HepG2 (cell line): ENCODE results near the gene IL17RA. TPM values are rescaled to one million over a fixed set of nuclear protein-coding genes. Genes with fewer than 3 reads are reported as not detected.

Experiments used
- ATAC-seq: fragments of 200-7000 bp; cut with Tn5 transposase; 3 replicates; pipeline ENCODE4 v1.9.1; 2020; ENCODE audit warnings: mild to moderate bottlenecking, moderate library complexity
- BruUV-seq: library from RNA; stranded (reverse); fragments of 400-500 nt; replicated peaks from 2 replicates; lab custom pipeline; 2021; lab: Mats Ljungman, UMichigan
- CTCF ChIA-PET: fragments of 300-600 bp; formaldehyde crosslinking; extraction: SDS; loops from one replicate; lab custom pipeline; 2021; ENCODE audit warnings: low total read pairs, inconsistent platforms, low intra/inter-chr PET ratio; lab: Yijun Ruan, JAX
- POLR2A ChIA-PET: fragments of 350-600 bp; sonication (Branson Sonifier 250); formaldehyde crosslinking; loops from one replicate; lab custom pipeline; 2020; ENCODE audit warnings: antibody characterized with exemption, inconsistent platforms; lab: Yijun Ruan, JAX
- DNase-seq: peaks from one replicate; pipeline ENCODE4 v3.0.0-alpha.2; 2015; ENCODE audit warnings: low spot score
- FAIRE-seq: peaks from 3 replicates; lab custom pipeline; 2011; peaks lifted over from hg19 to GRCh38; lab: Jason Lieb, UNC
- H2AFZ ChIP-seq: one replicate; pipeline ENCODE4 v1.6.1; 2011; ENCODE audit warnings: low read length, inconsistent platforms
- H3K27ac ChIP-seq: fragments of 300-600 bp; 3 replicates; pipeline ENCODE4 v1.8.0; 2011; ENCODE audit warnings: mixed run types, mild to moderate bottlenecking, mixed read lengths, low read length, inconsistent platforms; ENCODE audit not compliant: insufficient read depth; ENCODE audit errors: extremely low read length
- H3K27me3 ChIP-seq, 2 experiments: fragments of 200-600 bp in 1 of 2; 2 replicates in 1 of 2; 3 replicates in 1 of 2; pipeline versions ENCODE4 v1.6.0 to v1.8.0; 2011; ENCODE audit warnings: low read length in 2 of 2, mild to moderate bottlenecking in 2 of 2, moderate library complexity in 2 of 2, inconsistent platforms in 1 of 2; ENCODE audit not compliant: insufficient read depth in 2 of 2, control insufficient read depth in 1 of 2
- H3K36me3 ChIP-seq, 2 experiments: fragments of 200-600 bp in 1 of 2; replicated peaks in 1 of 2; 2 replicates in 1 of 2; 3 replicates in 1 of 2; pipeline versions ENCODE4 v1.5.1 to v1.8.0; 2011; ENCODE audit warnings: low read length in 2 of 2, inconsistent platforms in 1 of 2; ENCODE audit not compliant: insufficient read depth in 2 of 2, control insufficient read depth in 1 of 2
- H3K4me1 ChIP-seq: 2 replicates; pipeline ENCODE4 v1.5.1; 2012; ENCODE audit warnings: low read length, inconsistent platforms; ENCODE audit not compliant: insufficient read depth
- H3K4me2 ChIP-seq: 2 replicates; pipeline ENCODE4 v1.6.0; 2011; ENCODE audit warnings: low read depth, low read length, inconsistent platforms
- H3K4me3 ChIP-seq, 3 experiments: fragments of 200-600 bp in 1 of 3; sonication (generic), shearing (Covaris generic) in 1 of 3; replicated peaks in 1 of 3; 2 replicates each; pipeline ENCODE4 v1.5.1; 2011 to 2016; ENCODE audit warnings: low read length in 3 of 3, inconsistent platforms in 2 of 3, low read depth in 2 of 3, mild to moderate bottlenecking in 2 of 3, control low read depth in 1 of 3, mixed read lengths in 1 of 3; ENCODE audit not compliant: insufficient read depth in 1 of 3
- H3K79me2 ChIP-seq: one replicate; pipeline ENCODE4 v1.6.1; 2011; ENCODE audit warnings: low read length, inconsistent platforms; ENCODE audit not compliant: insufficient read depth
- H3K9ac ChIP-seq: 2 replicates; pipeline ENCODE4 v1.6.0; 2011; ENCODE audit warnings: mild to moderate bottlenecking, low read depth, low read length, inconsistent platforms; ENCODE audit not compliant: insufficient read depth
- H3K9me3 ChIP-seq: 2 replicates; pipeline ENCODE4 v1.5.1; 2012; ENCODE audit warnings: mild to moderate bottlenecking, low read length
- H4K20me1 ChIP-seq: 2 replicates; pipeline ENCODE4 v1.6.0; 2011; ENCODE audit warnings: inconsistent platforms, mild to moderate bottlenecking, low read length, moderate library complexity; ENCODE audit not compliant: insufficient read depth
- CHD2 ChIP-seq: IDR thresholded peaks from 2 replicates; pipeline ENCODE4 v1.6.1; 2011; ENCODE audit warnings: low read depth, low read length, improper control_type of control experiment
- KLF6 ChIP-seq: IDR thresholded peaks from 2 replicates; pipeline ENCODE4 v1.8.0; 2016; ENCODE audit warnings: missing biosample characterization, missing genetic modification reagents
- RXRA ChIP-seq: sonication (generic); formaldehyde crosslinking; IDR thresholded peaks from 2 replicates; pipeline ENCODE4 v1.5.1; 2020; ENCODE audit warnings: missing genetic modification reagents
- SRSF9 ChIP-seq: fragments of 200-400 bp; formaldehyde crosslinking; IDR thresholded peaks from 2 replicates; pipeline ENCODE4 v1.6.1; 2018; ENCODE audit warnings: borderline replicate concordance, mild to moderate bottlenecking, low read depth, low read length; ENCODE audit not compliant: insufficient read depth, poor library complexity, severe bottlenecking
- ZNF549 ChIP-seq: sonication (generic); formaldehyde crosslinking; IDR thresholded peaks from 2 replicates; pipeline ENCODE4 v1.5.0; 2020; ENCODE audit warnings: missing genetic modification reagents
- ZNF570 ChIP-seq: sonication (generic); formaldehyde crosslinking; IDR thresholded peaks from 2 replicates; pipeline ENCODE4 v1.4.0; 2020; ENCODE audit warnings: mild to moderate bottlenecking, missing genetic modification reagents, borderline replicate concordance
- ZNF614 ChIP-seq: IDR thresholded peaks from 2 replicates; pipeline ENCODE4 v1.6.1; 2018; ENCODE audit warnings: missing biosample characterization, missing genetic modification reagents, inconsistent platforms, borderline replicate concordance
- ZNF619 ChIP-seq: sonication (generic); formaldehyde crosslinking; IDR thresholded peaks from 2 replicates; pipeline ENCODE4 v1.4.0; 2020; ENCODE audit warnings: mild to moderate bottlenecking, missing genetic modification reagents
- ZNF724P ChIP-seq: sonication (generic); formaldehyde crosslinking; IDR thresholded peaks from 2 replicates; pipeline ENCODE4 v1.8.0; 2022; ENCODE audit warnings: missing genetic modification reagents, borderline replicate concordance
- ZNF775 ChIP-seq: sonication (generic); formaldehyde crosslinking; IDR thresholded peaks from 2 replicates; pipeline ENCODE4 v1.4.0; 2020; ENCODE audit warnings: missing genetic modification reagents, mild to moderate bottlenecking, moderate library complexity, borderline replicate concordance
- ZSCAN25 ChIP-seq: sonication (generic); formaldehyde crosslinking; IDR thresholded peaks from 2 replicates; pipeline ENCODE4 v1.8.0; 2022; ENCODE audit warnings: mild to moderate bottlenecking, missing genetic modification reagents
- WGBS: methylation state at CpG from one replicate; pipeline ENCODE4 v1.1.6; 2017; ENCODE audit warnings: low lambda C conversion rate; 5-methylcytosine and 5-hydroxymethylcytosine counted together
- in situ Hi-C: cut with HindIII; loops from 2 replicates; pipeline ENCODE4 v1.10.0; 2017; ENCODE audit warnings: low pct_unique_long_range_greater_than_20kb; ENCODE audit not compliant: extremely low pct_ligation_motif_present
- intact Hi-C: fragments of 100-400 bp; cut with micrococcal nuclease; formaldehyde crosslinking; loops from one replicate; pipeline ENCODE4 v1.10.0; 2022; ENCODE audit not compliant: unreplicated experiment
- polyA plus RNA-seq, 8 experiments: library from polyadenylated mRNA; depleted of rRNA in 3 of 8; stranded (reverse) in 7 of 8; unstranded in 1 of 8; fragments of >200 nt; fragmentation: Illumina TruSeq in 4 of 8; extraction: Trizol in 4 of 8; gene quantifications; 2 replicates each; pipeline versions ENCODE4 v1.2.1 to v1.2.3, GENCODE V29; 2011 to 2016; ENCODE audit warnings: low read depth in 4 of 8, missing spikeins in 1 of 8, mixed read lengths in 1 of 8; ENCODE audit not compliant: insufficient read depth in 1 of 8
- total RNA-seq, 5 experiments: library from RNA; depleted of rRNA; stranded (reverse); fragments of >200 nt; fragmentation: Illumina TruSeq; extraction: Trizol; gene quantifications; 2 replicates each; pipeline ENCODE4 v1.2.3, GENCODE V29; 2016; ENCODE audit warnings: low read depth in 1 of 5
- TF ChIP-seq, protein P1 (sequence below): sonication (generic); formaldehyde crosslinking; IDR thresholded peaks from 2 replicates; pipeline ENCODE4 v1.4.0; 2020; ENCODE audit warnings: missing genetic modification reagents
- TF ChIP-seq, protein P2 (sequence below): sonication (generic); formaldehyde crosslinking; IDR thresholded peaks from 2 replicates; pipeline ENCODE4 v1.4.0; 2020; ENCODE audit warnings: missing genetic modification reagents, mild to moderate bottlenecking, borderline replicate concordance

The IL17RA gene
- total and polyA plus RNA-seq, 2 of the 13 experiments (the other 11 are each of a cell fraction or from before 2014, with no cell fraction given), result 2.5 to 8.2 TPM

- WGBS, result 97% methylated on average over 12 of the region's 12 CpGs
- H3K27me3 ChIP-seq, result no peaks in the 10 kb centered on the region
- in situ Hi-C loops, result no loop called here
- ChIA-PET CTCF (no interaction called here), POLR2A (no interaction called here)
- no peak overlapping the region for H3K9ac ChIP-seq
- no peak overlapping the region for H3K4me2 ChIP-seq
- intact Hi-C loops, result no loop called here
- FAIRE-seq, result no peak
- no peaks in the 10 kb centered on the region for H3K36me3 ChIP-seq
- H2AFZ ChIP-seq, result no peak overlapping the region
- no TSS peak for BruUV-seq
- TF ChIP-seq ZNF724P (CRISPR knock-in tag) (no peak), ZNF775 (CRISPR knock-in tag) (no peak), ZNF570 (CRISPR knock-in tag) (no peak), ZNF619 (CRISPR knock-in tag) (no peak), CHD2 (no peak), ZNF549 (no peak), RXRA (CRISPR knock-in tag) (no peak), ZNF614 (CRISPR knock-in tag) (no peak), SRSF9 (no peak), KLF6 (no peak), ZSCAN25 (CRISPR knock-in tag) (no peak)
- TF ChIP-seq, protein P1, sequence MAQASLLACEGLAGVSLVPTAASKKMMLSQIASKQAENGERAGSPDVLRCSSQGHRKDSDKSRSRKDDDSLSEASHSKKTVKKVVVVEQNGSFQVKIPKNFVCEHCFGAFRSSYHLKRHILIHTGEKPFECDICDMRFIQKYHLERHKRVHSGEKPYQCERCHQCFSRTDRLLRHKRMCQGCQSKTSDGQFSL, result no peak
- TF ChIP-seq, protein P2, sequence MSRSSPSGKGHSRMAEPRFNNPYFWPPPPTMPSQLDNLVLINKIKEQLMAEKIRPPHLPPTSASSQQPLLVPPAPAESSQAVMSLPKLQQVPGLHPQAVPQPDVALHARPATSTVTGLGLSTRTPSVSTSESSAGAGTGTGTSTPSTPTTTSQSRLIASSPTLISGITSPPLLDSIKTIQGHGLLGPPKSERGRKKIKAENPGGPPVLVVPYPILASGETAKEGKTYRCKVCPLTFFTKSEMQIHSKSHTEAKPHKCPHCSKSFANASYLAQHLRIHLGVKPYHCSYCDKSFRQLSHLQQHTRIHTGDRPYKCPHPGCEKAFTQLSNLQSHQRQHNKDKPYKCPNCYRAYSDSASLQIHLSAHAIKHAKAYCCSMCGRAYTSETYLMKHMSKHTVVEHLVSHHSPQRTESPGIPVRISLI, result no peak
- TF ChIP-seq, all 625 proteins: peak for 0
- no peak for ATAC-seq
- no peaks in the 10 kb centered on the region for H3K79me2 ChIP-seq
- no peak overlapping the region for H3K4me3 ChIP-seq
- peaks cover 21% of the 10 kb centered on the region; the same call in 1 of the 2 replicates for H3K4me1 ChIP-seq
- no peak overlapping the region for H3K27ac ChIP-seq
- H3K9me3 ChIP-seq, result no peaks in the 10 kb centered on the region
- no peak for DNase-seq
- H4K20me1 ChIP-seq, result no peaks in the 10 kb centered on the region
These were observed 2.8 kb downstream of the IL17RA start for GRCh38 chr22:17087498-17088131.
